HG03378 (cell line): ENCODE results near the gene CRLF1.

ENCODE experiments used
- ATAC-seq: cut with Tn5 transposase; IDR thresholded peaks from one replicate; pipeline ENCODE4 v1.9.1; 2021; ENCODE audit warnings: mild to moderate bottlenecking, moderate library complexity; ENCODE audit not compliant: unreplicated experiment

The CRLF1 gene

DNA sequence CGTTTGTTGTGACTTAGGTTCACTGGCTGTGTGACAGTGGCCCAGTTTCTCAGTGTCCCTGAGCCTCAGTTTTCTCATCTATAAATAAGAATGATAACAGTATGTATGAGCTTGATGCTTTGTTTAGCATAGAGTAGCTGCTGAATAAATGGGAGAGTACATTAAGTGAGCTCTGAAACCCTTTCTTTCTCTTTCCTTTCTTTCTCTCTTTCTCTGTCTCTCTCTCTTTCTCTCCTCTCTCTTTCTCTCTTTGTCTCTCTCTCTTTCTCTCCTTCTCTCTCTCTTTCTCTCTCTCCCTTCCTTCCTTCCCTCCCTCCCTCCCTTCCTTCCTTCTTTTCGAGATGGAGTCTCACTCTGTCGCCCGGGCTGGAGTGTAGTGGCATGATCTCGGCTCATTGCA lies 46.9 kb downstream of the CRLF1 start:
- ATAC-seq = no peak

DNA sequence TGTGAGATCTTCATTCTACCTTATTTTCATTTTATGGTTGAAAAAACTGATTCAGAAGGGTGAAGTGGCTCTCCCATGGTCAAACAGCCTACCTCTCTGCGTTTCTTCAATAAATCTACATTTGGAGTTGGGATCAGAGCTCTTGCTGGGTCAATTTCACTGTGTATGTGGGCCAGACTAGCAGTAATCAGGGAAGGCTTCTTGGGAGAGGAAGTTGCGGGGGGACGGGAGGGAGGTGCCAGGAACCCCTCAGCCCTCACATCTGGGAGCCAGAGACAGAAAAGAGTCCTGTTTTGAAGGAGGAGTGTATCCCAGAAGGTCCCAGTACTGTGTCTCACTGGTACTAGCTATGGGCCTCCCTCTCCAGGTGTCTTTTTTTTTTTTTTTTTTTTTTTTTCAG lies 48.0 kb downstream of the CRLF1 start:
- no peak for ATAC-seq

DNA sequence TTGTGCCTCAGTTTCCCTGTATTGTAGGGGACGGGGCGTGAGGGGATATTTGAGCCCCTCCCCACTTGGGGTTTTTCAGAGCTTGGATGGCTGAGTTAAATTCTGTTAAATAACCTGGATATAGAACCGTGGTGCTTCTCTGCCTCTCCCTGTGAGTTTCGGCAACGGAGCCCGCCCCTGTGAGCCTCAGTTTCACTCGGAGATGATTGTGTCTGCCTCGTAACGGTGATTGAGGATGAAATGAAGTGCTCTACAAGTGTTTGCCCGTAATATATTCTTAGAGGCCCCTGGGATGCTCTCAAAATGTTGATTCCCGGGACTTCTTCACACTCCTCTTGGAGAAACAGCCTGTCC lies 48.4 kb downstream of the CRLF1 start:
- ATAC-seq = no peak

DNA sequence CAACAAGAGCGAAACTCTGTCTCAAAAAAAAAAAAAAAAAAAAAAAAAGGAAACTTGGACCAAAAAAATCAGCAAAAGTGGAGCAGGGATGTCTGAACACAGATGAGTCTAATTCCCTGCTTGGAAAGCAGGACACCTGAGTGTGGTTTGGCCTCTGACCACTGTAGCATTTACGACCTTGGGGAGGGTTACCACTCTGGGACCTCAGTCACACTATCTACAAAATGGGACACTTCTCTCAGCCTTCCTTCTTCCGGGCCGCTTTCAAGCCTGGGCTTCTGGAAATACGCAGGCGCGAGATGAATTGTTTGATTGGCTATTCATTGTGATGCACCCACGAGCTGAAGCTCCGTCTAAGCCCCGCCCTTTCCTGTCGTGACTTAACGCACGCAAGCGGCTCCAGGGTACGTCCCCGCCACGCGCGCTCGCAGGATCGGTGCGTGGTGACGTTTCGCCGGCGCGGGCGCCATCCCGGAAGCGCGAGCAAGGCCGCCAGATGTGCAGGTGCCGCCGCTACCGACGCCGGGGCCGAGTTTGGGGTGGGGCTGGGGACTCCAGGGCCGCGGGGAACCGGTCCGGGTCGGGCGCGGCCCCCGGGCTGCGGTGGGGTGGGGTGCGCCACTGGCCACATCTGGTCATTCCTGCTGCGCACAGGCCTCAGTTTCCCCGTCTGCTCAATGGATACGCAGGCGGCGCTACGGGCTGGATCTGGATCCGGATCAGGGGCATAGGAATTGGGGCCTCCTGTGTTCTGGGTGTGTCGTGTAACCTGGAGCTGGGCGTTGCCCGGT lies 49.0 kb downstream of the CRLF1 start, which contains the start of gene KXD1:
Gene KXD1, plus strand, starts transcription at position 460 of the 791 bp plus-strand sequence. CDS start 4,187 bp downstream, outside the sequence.
- peak; percentile 93 for ATAC-seq

DNA sequence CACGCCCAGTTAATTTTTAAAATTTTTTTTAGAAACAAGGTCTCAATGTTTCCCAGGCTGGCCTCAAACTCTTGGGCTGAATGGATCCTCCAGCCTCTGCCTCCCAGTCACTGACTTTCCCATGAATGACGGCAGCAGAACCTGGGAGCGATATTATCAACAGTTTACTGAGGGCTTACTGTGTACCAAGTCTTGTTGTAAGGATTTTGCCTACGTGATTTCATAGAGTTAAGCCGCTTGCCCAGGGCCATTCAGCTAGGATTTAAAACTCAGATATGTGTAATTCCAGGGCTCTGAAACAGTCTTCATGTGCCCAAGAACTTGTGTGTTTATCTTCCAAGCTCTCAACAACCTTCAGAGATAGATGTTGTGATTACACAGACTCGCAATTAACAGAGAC lies 55.0 kb downstream of the CRLF1 start:
- no peak for ATAC-seq

DNA sequence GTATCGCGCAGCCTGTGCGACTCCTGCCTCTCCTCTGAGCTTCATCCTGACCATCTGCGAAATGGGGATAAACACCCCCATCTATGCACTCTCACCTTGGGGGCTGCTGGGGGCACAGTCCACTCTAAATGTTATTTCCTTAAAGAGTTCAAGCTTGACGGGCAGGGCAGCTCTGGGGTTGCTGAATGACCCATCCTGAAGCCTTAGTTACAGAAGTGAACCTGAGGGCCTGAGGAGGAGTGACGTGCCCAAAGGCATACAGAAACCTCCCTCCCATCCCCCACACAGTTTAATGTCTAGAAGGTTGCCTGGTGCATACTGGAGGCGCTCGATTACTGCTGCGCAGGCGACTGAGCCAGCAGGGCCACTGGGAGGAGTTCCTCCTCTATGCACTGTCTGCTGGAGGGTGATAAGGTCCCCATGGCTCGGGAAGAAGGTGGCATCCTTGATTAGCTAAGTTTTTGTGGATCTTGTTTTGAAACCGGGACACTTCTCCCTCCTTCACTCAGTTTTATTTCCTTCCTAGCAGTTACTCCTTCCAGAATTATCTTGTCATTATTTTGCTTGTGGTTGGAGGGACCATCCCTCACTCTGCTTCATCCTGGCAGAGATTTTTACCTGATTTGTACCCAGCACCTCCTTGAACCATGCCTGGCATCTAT lies 62.7 kb downstream of the CRLF1 start:
- peak; percentile 69 for ATAC-seq
